ENCODE results near the gene DTD2.

DNA sequence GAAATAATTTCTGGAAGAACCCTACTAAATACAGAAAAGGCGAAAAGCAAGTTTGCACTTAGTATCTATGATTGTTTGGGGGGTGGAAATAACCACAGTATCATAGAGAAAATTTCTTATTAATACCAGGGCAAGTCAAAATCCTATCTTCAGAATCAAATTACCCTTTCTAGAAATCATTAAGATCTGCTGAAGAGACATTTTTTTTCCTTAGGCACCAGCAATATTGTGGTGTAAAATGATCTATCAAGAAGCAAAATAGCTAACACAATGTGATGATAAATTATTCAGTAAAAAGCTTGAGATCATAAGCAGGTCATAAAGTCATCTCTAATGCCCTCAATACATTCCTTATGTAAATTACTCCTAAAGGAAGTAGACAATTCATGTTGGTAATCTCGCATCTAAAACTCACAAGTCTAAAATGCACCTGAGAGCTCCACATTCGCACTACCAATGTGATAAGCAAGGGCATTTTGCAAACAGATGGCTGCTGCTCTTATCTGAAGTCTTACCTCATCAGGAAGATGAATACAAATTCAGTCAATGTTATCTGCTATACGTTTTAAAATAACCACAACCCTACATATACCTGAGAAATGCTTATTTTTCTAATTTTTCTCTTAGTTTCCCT lies 51.6 kb downstream of the DTD2 start:
- TF ChIP-seq, protein P1, sequence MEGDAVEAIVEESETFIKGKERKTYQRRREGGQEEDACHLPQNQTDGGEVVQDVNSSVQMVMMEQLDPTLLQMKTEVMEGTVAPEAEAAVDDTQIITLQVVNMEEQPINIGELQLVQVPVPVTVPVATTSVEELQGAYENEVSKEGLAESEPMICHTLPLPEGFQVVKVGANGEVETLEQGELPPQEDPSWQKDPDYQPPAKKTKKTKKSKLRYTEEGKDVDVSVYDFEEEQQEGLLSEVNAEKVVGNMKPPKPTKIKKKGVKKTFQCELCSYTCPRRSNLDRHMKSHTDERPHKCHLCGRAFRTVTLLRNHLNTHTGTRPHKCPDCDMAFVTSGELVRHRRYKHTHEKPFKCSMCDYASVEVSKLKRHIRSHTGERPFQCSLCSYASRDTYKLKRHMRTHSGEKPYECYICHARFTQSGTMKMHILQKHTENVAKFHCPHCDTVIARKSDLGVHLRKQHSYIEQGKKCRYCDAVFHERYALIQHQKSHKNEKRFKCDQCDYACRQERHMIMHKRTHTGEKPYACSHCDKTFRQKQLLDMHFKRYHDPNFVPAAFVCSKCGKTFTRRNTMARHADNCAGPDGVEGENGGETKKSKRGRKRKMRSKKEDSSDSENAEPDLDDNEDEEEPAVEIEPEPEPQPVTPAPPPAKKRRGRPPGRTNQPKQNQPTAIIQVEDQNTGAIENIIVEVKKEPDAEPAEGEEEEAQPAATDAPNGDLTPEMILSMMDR (IDR thresholded peaks at IDR 0.05; ENCODE audit: control extremely low read depth in 1 of 3, insufficient read depth in 1 of 3, low read depth in 1 of 3, low read length in 3 of 3): no peak
- TF ChIP-seq EP300 (IDR thresholded peaks at IDR 0.05; ENCODE audit: borderline replicate concordance in 1 of 2, low read depth in 2 of 2, low read length in 2 of 2): no peak
- no peak for TF ChIP-seq MAFK (IDR thresholded peaks at IDR 0.05; ENCODE audit: low read depth, low read length)
- TF ChIP-seq GABPA (IDR thresholded peaks at IDR 0.05; ENCODE audit: borderline replicate concordance, insufficient read depth, low read length): no peak
- TF ChIP-seq HDAC6 (IDR thresholded peaks at IDR 0.05; ENCODE audit: low read depth, low read length): no peak
- TF ChIP-seq EZH2 (IDR thresholded peaks at IDR 0.05; ENCODE audit: low read depth, low read length, severe bottlenecking): no peak
- no peak for TF ChIP-seq RBBP5 (IDR thresholded peaks at IDR 0.05; ENCODE audit: borderline replicate concordance, low read depth, low read length)
